HG03439 (cell line): Measurements from ENCODE around the gene ARHGEF28.
A peak's percentile ranks its signal among the peaks of the same experiment; 100 is the strongest.

Experiments used
- ATAC-seq: cut with Tn5 transposase; IDR thresholded peaks from one replicate; pipeline ENCODE4 v1.9.1; 2021; ENCODE audit warnings: mild to moderate bottlenecking, moderate library complexity; ENCODE audit not compliant: unreplicated experiment

The ARHGEF28 gene

DNA sequence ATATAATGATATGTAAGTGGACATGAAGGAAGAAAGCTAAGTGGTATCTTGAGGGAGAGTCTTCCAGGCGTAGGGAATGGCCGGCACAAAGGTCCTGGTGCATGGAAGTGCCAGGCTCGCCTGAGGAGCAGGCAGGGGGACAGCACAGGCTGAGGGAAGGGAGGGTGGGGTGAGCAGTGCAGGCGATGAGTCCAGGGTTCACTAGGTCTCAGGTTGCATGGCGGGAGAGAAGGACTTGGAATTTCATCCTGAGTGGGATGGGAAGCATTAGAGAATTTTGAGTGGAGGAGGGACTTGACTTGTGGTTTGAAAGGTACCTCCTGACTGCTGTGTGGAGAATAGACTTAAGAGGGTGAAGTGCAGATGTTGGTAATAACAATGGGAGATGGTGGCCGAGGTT lies 268.9 kb downstream of the ARHGEF28 start:
- no peak for ATAC-seq

DNA sequence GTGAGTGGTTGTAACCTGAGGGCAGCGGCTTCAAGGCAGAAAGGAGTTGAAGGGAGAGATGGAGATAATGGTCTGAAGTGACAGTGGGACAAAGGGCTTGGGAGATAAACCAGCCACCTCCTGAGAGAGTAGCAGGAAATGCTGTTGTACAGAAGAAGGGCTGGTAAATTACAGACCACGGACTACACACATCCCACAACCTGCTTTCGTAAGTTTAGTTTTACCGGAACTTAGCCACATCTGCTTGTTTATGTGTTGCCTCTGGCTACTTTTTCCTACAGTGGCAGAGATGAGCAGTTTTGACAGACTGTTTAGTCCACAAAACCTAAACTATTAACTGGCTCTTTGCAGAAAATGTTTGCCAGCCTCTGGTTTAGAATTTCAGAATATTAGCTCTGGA lies 269.5 kb downstream of the ARHGEF28 start:
- ATAC-seq, result no peak

DNA sequence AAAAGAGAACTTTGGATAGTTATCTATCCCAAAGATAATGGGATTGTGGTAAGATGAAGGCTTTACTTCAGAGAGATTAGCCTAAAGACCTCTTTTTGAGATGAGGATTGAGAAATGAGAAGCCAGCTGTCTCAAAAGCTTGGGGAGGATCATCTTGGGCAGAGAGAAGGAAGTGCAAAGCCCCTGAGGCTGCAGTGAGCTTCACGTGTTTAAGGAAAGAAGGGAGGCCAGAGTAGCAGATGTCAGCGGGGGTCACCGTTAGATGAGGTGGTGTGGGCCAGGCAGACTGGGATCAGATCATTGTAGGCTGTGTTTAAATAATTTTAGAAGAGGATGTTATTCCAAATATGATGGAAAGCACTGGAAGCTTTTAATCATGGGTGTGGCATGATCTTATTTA lies 270.1 kb downstream of the ARHGEF28 start:
- ATAC-seq, result no peak

DNA sequence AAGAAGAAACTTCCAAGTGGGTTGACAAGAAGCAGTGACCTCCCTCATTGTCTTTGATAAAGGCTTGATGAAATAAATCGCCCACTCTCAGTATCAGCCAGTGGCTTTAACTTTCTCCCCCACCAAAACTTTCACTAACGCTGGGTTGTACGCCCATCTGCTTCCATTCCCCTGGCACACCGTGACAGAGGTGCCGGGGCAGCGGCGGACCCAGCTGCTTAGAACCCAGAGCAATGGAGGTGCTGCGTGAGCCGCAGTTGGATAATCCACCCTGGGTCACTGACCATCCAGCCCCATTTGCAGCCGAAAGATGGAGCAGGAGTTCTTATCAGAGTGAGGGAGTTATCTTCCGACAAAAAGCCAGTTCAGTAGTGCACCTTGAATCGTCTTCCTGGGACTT lies 270.7 kb downstream of the ARHGEF28 start:
- ATAC-seq, result no peak

DNA sequence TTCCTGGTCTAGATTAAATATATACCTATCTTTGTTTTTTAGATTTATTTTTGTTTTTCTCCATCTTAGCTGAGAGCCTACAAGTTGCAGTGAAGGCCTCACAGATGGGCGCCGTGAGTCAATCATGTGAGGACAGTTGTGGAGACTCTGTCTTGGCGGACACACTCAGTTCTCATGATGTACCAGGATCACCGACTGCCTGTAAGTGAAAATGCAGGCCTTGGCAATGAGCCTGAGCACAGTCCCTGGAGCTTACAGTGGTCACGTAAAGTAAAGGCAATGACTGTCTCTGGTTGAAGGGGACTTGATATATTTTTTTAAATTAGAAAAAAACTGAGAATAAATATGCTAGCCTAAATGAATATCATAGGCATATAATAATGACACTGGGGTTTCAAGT lies 271.9 kb downstream of the ARHGEF28 start:
- ATAC-seq, result no peak

DNA sequence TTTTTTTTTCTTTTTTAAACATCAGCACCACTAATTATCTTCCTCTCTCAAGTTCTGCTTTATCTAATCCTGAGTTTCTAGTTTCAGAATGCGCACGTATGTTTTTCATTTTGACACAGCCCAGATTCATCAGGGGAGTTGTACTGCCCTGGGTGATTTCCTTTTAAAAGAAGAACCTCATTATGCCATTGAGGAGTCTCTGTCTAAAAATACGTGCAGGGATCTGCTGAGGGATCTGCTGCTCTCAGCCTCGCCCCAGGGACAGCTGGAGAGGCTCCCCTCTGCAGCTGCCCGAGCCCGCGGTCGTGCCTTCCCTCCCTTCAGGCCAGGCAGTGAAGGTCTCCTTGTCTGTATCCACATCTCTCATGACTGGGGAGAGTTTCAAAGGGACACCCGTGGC lies 273.1 kb downstream of the ARHGEF28 start:
- ATAC-seq, result peak; percentile 73

DNA sequence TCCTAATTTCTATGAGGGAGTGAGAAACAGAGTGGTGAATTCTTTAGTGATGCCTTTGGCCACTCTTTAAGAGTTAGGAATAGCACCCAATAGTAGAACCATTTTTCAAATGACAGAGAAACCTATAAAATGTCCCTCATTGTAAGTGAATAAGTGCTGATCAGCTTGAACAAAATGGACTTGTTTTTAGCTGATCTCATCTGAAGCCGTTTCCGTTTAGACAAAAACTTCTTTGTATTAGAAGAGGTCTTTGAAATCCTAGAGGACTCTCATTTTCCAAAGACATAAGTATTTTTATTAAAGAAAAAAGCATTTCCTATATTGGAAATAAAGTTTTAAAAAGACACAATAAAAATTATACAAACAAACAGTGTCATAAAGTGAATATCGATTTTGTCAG lies 273.9 kb downstream of the ARHGEF28 start:
- ATAC-seq, result no peak

DNA sequence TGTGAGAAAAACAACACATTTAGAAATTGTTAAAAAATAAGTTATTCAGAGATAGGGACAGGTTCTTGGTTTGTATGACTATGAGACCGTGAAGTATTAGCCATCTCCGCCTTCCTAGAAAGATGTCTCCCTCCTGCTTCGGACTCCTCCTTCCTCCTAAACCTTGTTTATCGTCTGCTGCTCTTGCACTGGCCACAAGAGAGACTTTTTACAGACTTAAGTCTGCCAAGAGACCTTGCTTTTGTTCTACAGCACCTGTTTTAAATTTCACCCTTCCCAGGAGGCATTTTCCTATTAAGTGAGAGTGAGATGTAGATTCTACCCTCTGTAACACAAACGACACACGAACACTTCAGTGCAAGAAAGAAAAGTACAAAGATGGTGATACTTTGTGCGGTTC lies 274.6 kb downstream of the ARHGEF28 start:
- ATAC-seq, result no peak

DNA sequence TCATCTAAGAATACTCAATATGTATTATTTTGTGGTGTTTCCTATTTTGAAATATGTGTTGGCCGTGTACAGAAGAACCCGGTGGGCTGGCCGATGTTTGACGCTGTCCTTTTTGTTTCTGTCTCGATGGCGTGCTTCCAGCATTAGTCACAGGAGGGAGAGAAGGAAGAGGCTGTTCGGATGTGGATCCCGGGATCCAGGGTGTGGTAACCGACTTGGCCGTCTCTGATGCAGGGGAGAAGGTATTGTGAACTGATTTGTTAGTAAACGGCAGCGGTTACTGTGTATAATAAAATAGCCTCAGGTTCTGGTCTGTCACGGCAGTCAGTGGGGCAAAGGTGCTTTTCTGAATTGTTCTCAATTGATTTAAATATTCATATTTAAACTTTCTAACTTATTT lies 275.0 kb downstream of the ARHGEF28 start:
- ATAC-seq, result no peak

DNA sequence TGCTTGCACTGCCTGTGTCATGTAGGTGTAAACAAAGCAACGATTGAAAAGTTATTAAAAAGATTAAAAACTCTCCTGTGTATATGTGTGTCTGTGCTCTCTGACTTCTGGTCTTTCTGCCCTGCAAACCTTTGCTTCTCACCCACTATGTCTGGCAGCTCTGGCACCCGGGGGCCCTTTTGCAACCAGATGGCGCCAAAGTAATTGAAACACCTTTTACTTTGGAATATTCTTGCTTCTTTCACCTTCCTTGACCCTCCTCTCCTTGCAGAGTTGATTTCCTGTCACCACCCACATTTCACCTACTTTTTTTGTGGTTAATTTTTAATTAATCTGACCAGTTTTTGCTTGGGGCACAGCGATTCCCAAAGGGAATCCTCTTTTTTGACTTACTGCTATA lies 275.5 kb downstream of the ARHGEF28 start:
- ATAC-seq, result no peak

DNA sequence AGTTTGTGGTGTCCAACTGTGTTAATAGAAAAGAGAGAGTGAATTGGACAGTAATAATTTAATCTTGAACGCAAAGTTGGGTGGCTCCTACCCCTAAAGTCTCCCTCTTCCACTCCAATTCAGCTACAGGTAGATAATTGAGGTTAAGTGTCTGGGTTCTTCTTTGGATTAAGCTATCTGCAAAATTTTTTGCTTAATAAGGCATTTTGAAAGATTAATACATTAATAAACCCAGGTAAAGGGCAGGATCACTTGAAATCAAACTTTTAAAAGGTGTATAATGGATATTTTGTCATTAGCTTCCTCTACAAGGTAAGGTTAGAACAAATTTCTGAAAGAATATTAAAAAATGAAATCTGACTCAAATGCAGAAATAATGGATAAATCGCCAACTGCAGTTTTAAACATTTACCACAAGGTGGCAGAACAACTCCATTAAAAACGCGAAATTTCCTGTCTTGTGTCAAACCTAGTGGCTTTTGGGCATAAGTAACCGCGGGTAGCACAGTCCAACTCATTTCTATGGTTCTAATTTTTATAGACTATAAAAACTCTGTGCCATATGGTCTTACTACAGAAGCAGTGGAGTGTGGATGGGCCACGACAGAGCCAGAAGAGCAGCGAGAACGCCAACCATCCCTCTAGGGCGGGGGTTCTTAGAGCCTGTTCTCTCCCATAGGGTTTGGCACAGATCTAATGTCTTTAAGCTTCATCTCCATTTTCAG lies 276.5 kb downstream of the ARHGEF28 start:
- no peak for ATAC-seq

DNA sequence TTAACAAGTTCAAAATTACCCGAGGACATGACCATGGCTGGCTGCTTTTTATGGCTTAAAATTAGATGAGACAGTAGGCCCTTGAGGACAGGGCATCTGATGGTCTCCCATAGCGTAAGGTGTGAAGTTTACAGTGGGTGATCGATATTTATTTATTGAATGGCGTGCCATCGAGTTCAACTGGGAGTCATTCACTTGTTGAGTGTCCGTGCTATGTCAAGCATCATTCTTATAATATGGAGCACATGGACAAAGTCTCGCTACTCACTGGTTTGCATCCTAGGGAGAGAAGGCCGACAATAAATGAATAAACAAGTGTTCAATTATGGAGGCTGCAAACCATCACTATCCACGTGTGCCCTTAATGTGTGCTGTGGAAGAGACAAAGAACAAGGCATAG lies 277.2 kb downstream of the ARHGEF28 start:
- no peak for ATAC-seq

DNA sequence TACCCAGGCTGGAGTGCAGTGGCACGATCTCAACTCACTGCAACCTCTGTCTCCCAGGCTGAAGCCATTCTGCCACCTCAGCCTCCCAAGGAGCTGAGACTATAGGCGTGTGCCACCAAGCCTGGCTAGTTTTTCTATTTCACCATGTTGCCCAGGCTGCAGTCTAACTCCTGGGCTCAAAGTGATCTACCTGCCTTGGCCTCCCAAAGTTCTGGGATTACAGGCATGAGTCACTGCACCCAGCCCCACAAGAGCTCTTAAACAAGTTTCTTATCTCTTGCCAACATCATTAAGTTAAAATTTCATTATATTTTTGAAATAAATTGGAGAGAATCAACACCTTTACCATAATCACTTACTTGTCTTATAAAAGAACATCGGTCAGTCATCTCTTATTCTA lies 280.3 kb downstream of the ARHGEF28 start:
- ATAC-seq, result no peak

DNA sequence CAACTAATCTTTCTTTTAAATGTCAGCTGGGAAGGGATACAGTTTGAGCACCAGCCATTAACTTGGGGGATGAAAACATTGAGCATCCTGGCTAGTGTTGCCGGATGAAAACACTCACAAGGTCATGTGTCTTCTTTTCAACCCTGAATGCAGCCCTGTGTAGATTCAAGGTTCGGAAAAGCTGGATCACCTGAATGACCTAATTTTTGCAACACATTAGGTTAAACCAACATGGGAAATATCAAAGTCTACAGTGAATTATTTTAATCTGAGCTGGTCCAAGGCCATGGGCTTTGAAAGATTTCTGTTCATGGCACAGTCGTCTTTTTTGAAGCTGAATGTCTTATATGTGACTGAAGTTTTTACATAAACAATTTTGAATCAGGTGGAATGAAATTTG lies 281.2 kb downstream of the ARHGEF28 start:
- no peak for ATAC-seq

DNA sequence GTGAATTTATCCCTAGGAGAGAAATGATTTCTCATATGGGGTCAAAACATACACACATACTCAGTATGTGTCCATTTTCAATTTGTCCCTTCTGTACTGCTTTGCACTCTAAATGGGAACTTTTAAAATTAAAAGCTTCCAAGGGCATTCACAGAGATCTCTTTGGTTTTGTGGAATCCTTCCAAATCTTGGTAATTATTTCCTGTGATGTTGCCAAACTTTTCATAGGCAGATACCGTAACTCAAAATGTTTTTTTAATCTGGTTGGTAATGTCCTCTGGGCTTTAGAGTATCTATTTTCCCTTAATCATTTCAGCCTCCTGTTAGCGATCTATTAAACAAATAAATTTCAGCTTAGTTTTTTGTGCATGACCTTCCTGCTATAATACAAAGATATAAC lies 282.4 kb downstream of the ARHGEF28 start:
- no peak for ATAC-seq

DNA sequence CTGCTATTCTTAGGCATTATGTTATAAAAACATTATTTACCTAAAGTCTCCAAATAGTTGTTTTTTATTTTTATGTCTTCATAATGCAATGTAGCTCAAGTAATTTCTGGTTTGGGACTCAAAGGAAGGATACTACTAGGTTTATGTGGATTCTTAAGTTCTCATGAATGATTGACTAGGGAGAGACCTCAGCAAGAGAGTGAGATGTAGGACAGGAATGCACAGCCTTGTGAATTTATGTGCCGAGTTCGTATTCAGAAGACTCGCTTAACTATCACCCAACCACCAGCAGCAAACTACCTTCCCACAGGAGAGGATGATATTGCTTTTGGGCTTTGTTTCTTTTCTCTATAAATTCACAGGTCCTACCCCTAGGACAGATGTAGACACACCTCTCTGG lies 282.9 kb downstream of the ARHGEF28 start:
- no peak for ATAC-seq

DNA sequence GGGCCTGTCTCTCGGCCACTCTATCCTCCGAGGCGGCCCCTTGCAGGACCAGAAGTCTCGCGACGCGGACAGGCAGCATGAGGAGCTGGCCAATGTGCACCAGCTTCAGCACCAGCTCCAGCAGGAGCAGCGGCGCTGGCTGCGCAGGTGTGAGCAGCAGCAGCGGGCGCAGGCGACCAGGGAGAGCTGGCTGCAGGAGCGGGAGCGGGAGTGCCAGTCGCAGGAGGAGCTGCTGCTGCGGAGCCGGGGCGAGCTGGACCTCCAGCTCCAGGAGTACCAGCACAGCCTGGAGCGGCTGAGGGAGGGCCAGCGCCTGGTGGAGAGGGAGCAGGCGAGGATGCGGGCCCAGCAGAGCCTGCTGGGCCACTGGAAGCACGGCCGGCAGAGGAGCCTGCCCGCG lies 283.5 kb downstream of the ARHGEF28 start:
- ATAC-seq, result no peak

DNA sequence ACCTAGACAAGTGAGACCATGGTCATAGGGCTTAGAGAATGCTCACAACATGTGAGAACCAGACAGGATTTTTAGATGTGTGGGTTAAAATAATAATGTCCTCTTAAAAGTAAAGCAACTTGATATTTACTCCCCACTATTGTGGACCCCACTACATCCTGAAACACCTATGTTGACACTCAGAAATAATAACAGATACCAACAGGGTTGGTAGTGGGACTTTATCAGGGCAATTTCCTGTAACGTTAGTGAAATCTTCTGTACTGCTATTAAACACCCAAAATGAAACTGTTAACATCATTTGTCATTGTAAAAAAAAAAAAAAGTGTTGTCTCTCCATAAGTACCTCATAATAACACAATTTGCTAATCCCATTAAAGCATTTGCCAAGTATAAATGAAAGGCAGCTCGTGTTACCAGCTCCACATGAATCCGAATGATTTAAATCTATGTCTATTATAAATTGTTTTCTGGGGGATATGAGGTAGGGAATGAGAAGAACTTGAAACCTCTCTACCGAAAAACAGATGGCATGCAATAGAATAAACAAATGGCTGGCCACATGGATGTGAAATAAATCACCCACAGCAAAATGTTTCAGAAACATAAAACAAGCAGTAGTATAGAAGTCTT lies 285.9 kb downstream of the ARHGEF28 start:
- ATAC-seq, result no peak

DNA sequence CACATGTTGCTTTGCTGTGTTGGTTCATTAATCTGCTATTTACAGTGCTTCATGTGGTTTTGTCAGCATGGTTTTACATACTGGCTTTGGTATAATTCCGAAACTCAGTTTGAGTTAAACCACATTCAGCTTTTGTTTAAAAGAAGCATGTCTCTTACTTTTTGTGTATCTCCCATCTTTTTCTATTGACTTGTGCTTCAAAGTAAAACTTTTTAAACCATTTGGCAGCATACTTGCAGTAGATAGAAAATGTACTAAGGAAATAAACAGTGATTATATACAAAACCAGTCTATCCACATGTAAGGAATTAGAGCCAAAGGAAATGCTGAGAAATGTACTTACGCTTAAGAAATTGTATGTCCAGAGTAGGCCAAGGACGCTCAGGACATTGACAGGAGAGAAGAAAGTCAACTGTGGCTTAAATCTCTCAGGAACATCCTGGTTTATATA lies 286.9 kb downstream of the ARHGEF28 start:
- ATAC-seq, result no peak

DNA sequence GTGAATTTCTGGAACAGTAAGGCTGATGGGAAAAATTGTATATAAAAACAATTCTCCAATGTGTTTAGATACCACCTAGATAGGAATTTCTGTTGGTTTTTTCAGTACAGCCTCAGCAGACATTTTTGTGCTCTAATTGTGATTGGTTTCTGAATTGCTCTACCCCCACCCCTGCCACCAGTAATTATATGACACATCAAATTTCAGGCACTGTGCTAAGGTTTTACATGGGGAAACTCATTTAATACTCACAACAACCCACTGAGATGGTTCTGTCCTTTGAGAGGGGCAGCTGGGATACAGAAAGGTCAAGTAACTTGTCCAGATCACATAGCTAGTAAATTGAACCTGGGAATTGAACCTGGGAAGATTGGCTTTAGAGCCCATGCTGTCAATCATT lies 288.0 kb downstream of the ARHGEF28 start:
- ATAC-seq, result no peak

DNA sequence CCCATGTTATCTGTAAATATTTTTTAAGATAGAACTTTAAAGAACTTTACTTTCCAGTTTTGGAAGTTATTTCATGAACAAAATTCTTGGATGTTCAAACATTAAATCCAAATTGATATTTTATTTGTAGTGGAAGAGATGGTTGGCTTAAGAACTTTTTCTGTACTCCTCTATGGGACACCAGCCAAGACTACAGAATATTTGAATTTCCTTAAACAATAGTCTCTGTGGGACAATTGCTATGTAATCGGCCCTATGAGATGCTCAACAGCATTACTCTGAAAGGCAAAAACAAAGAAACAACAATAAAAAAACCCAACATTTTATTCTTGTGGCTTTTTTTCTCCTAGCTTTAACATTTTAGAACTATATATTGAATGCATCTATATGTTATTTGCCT lies 289.3 kb downstream of the ARHGEF28 start:
- no peak for ATAC-seq

DNA sequence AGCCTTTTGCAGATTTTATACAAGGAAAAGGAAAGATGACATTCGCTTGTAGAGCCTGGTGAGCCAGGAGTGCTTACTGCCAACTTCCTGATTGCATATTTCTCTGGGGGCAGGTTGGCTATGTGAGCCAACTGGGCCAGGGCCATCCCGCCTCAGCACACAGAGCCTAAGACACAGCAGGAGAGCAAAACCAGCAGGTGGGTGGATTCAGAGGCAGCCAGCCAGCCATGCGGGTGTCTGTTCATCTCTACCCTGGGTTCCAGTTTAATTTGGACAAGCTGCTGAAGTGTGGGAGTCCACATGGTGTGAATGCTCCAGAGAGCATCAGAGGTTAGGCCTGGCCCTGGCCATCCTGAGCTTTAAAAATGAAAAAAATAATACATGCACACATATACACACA lies 291.4 kb downstream of the ARHGEF28 start:
- ATAC-seq, result no peak

DNA sequence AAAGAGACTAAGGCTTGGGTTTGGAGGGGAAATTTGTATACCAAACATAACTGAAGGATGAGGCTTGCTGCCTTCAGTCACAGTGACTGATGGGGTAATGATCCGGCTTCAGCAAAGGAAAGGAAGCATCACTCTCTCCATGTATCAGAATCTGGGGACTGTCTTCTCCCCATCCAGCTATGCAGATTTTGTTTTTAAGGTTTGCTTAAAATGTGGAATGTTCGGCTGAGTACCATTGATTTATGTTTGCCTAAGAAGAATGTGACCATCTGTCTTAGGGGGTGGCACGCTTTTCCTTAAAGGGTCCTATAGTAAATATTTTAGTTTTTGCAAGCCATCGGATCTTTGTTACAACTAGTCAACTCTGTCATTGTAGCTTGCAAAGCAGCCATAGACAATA lies 291.9 kb downstream of the ARHGEF28 start:
- no peak for ATAC-seq
